GM13976 (cell line): Measurements from ENCODE around the gene CCL13.

Experiments used
- DNase-seq: peaks from one replicate; pipeline ENCODE4 v3.0.0; 2012; ENCODE audit warnings: low spot score
- CTCF ChIP-seq: IDR thresholded peaks from 2 replicates; pipeline ENCODE4 v1.5.1; 2012; ENCODE audit warnings: borderline replicate concordance, mild to moderate bottlenecking; ENCODE audit not compliant: insufficient read depth; ENCODE audit errors: extremely low read depth, missing control alignments, control extremely low read depth
- in situ Hi-C: fragments of 300-500 bp; cut with MboI; formaldehyde crosslinking; loops from one replicate; pipeline ENCODE4 v1.12.0; 2022; ENCODE audit warnings: low sequenced_read_pairs, mixed read lengths, inconsistent platforms; ENCODE audit not compliant: unreplicated experiment

Gene CCL13

GRCh38 chr17:34379868-34380267 lies 23.6 kb downstream of the CCL13 start:
- in situ Hi-C loops, result no loop called here
- TF ChIP-seq CTCF, result no peak
- no peak for DNase-seq

DNA sequence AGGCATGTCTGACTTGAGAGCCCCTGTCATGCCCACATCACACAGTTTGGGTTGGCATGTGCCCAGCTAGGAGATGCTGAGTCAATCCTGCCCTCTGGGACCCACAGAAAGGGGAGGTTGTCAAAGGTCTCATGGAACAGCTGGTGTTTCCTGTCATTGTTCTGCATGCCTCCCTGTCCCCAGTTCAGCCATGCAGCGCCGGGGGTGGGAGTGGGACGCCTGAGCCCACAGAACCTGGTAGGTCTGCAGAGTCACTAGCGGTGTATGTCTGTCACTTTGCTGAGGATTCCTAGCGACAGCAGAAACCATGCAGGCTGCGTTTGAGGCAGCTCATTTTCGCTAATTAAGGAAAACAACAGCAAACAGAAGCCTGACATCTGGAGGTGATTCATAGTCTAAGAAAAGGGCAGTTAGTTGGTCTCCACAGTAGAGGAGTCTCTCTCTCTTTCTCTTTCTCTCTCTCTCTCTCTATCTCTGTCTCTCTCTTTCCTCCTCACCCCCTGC lies 26.4 kb downstream of the CCL13 start:
- no peak for DNase-seq
- no peak for TF ChIP-seq CTCF
- in situ Hi-C loops, result no loop called here

DNA sequence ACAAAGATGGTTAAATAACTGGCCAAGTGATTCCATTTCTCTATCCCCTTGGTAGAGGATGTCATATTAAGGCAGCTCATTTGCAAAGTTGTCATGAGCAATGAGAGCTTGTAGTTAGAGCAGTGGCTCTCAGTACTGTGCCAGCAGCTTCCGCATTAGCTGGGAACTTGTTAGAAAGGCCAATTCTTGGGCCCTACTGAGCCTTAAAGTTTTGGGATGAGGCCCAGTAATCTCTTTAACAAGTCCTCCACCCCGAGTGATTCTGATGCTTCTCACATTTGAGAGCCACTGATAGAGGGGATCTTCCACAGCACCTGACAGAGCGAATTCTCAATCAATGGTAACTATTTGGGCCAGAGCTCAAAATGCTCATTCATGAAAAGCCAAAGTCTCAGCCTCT lies 26.9 kb downstream of the CCL13 start:
- in situ Hi-C loops, result no loop called here
- DNase-seq, result no peak
- no peak for TF ChIP-seq CTCF

DNA sequence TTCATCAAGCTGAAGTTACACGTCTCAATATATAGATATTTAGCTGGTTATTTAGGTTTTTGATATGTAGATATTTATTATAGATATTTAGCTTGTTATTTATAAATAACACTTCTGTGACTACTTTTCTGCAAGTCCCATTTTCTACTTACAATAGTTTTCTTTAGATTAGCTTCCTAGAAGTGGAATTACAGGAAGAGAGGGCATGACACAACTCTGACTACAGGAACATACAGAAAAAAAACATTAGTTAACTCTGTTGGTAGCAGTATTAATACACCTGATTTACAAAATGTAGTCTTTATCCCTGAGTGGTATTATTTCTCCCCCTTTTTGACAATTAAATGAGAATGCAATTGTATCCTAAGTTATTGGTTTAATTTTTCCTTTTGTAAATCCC lies 28.0 kb downstream of the CCL13 start:
- in situ Hi-C loops, result no loop called here
- no peak for DNase-seq
- TF ChIP-seq CTCF, result no peak

GRCh38 chr17:34384822-34385605 lies 28.7 kb downstream of the CCL13 start:
- no peak for TF ChIP-seq CTCF
- in situ Hi-C loops, result no loop called here
- no peak for DNase-seq

- no peak for DNase-seq
- TF ChIP-seq CTCF, result no peak
- in situ Hi-C loops, result no loop called here
Measured at GRCh38 chr17:34386343-34386696, 30.0 kb downstream of the CCL13 start.
